NCI-H82 treated with DMSO at 0.1 percent for 48 hours (cell line): ENCODE data around the gene OR10AD1.
A peak's percentile ranks its signal among the peaks of the same experiment; 100 is the strongest.
"Not testable (repeated sequence)": the region's sequence is repeated elsewhere in the genome, so short reads cannot be mapped to it uniquely, and the experiment has no call there.

ENCODE experiments used
- DNase-seq: peaks from one replicate; lab custom pipeline; 2025; ENCODE audit not compliant: unreplicated experiment; lab: John Stamatoyannopoulos, UW

OR10AD1 gene

GRCh38 chr12:48163150-48163747 lies 39.8 kb downstream of the OR10AD1 start:
- DNase-seq, result no peak

- DNase-seq, result no peak
Observed at GRCh38 chr12:48160807-48161206, 42.3 kb downstream of the OR10AD1 start.

- DNase-seq, result no peak
Observed at GRCh38 chr12:48160046-48160445, 43.0 kb downstream of the OR10AD1 start.

- DNase-seq, result no peak
Observed at GRCh38 chr12:48157889-48158370, 45.2 kb downstream of the OR10AD1 start.

- peak; percentile 98 for DNase-seq
Observed at GRCh38 chr12:48157018-48157888, 45.8 kb downstream of the OR10AD1 start, which contains the start of gene ASB8. TSS of gene ASB8 (minus strand) at chr12:48157515. CDS start at chr12:48153496, 4,019 bp downstream.

- no peak for DNase-seq
Observed at GRCh38 chr12:48156652-48157017, 46.5 kb downstream of the OR10AD1 start.

- DNase-seq, result not testable (repeated sequence)
Observed at GRCh38 chr12:48155786-48156185, 47.3 kb downstream of the OR10AD1 start.
